HepG2 (cell line): ENCODE data around the gene PLPPR3. TPM values are rescaled to one million over a fixed set of nuclear protein-coding genes. Genes with fewer than 3 reads are reported as not detected.

Experiments
- ADNP ChIP-seq: sonication (generic); formaldehyde crosslinking; IDR thresholded peaks from 2 replicates; pipeline ENCODE4 v1.4.0; 2020; ENCODE audit warnings: missing genetic modification reagents
- ESRRA ChIP-seq: sonication (generic); formaldehyde crosslinking; IDR thresholded peaks from 2 replicates; pipeline ENCODE4 v1.5.1; 2020; ENCODE audit warnings: mild to moderate bottlenecking, low read depth, missing genetic modification reagents
- FOXK1 ChIP-seq: sonication (generic); formaldehyde crosslinking; IDR thresholded peaks from 2 replicates; pipeline ENCODE4 v1.4.0; 2020; ENCODE audit warnings: low read depth, missing genetic modification reagents, borderline replicate concordance
- JARID2 ChIP-seq: sonication (generic); formaldehyde crosslinking; IDR thresholded peaks from 2 replicates; pipeline ENCODE4 v1.8.1; 2023; ENCODE audit warnings: missing genetic modification reagents, inconsistent platforms; ENCODE audit not compliant: insufficient replicate concordance
- MXD4 ChIP-seq: IDR thresholded peaks from 2 replicates; pipeline ENCODE4 v1.6.1; 2016; ENCODE audit warnings: mild to moderate bottlenecking, missing biosample characterization, missing genetic modification reagents
- MXI1 ChIP-seq: IDR thresholded peaks from 3 replicates; pipeline ENCODE4 v1.6.1; 2012; ENCODE audit warnings: low read depth, low read length, inconsistent platforms, borderline replicate concordance
- PHF21A ChIP-seq: sonication (generic); formaldehyde crosslinking; IDR thresholded peaks from 2 replicates; pipeline ENCODE4 v1.5.0; 2020; ENCODE audit warnings: mild to moderate bottlenecking, missing genetic modification reagents
- ZBTB1 ChIP-seq: sonication (generic); formaldehyde crosslinking; IDR thresholded peaks from 2 replicates; pipeline ENCODE4 v1.4.0; 2020; ENCODE audit warnings: missing genetic modification reagents, borderline replicate concordance
- ZFX ChIP-seq: sonication (generic); formaldehyde crosslinking; IDR thresholded peaks from 2 replicates; pipeline ENCODE4 v1.4.0; 2020; ENCODE audit warnings: mild to moderate bottlenecking, low read depth, missing genetic modification reagents, moderate library complexity
- ZFYVE20 ChIP-seq: sonication (generic); formaldehyde crosslinking; IDR thresholded peaks from 2 replicates; pipeline ENCODE4 v1.8.0; 2023; ENCODE audit warnings: low read depth, mild to moderate bottlenecking, moderate library complexity, missing genetic modification reagents, borderline replicate concordance
- ZMYM2 ChIP-seq: sonication (generic); formaldehyde crosslinking; IDR thresholded peaks from 2 replicates; pipeline ENCODE4 v1.8.0; 2022; ENCODE audit warnings: mild to moderate bottlenecking, missing genetic modification reagents
- ZNF749 ChIP-seq: sonication (generic); formaldehyde crosslinking; IDR thresholded peaks from 2 replicates; pipeline ENCODE4 v1.8.0; 2022; ENCODE audit warnings: mild to moderate bottlenecking, missing genetic modification reagents, moderate library complexity, borderline replicate concordance
- ZNF775 ChIP-seq: sonication (generic); formaldehyde crosslinking; IDR thresholded peaks from 2 replicates; pipeline ENCODE4 v1.4.0; 2020; ENCODE audit warnings: missing genetic modification reagents, mild to moderate bottlenecking, moderate library complexity, borderline replicate concordance
- ZSCAN21 ChIP-seq: sonication (generic); formaldehyde crosslinking; IDR thresholded peaks from 2 replicates; pipeline ENCODE4 v1.8.0; 2022; ENCODE audit warnings: mild to moderate bottlenecking, missing genetic modification reagents, moderate library complexity, borderline replicate concordance
- polyA plus RNA-seq, 8 experiments: library from polyadenylated mRNA; depleted of rRNA in 3 of 8; stranded (reverse) in 7 of 8; unstranded in 1 of 8; fragments of >200 nt; fragmentation: Illumina TruSeq in 4 of 8; extraction: Trizol in 4 of 8; gene quantifications; 2 replicates each; pipeline versions ENCODE4 v1.2.1 to v1.2.3, GENCODE V29; 2011 to 2016; ENCODE audit warnings: low read depth in 4 of 8, missing spikeins in 1 of 8, mixed read lengths in 1 of 8; ENCODE audit not compliant: insufficient read depth in 1 of 8
- total RNA-seq, 5 experiments: library from RNA; depleted of rRNA; stranded (reverse); fragments of >200 nt; fragmentation: Illumina TruSeq; extraction: Trizol; gene quantifications; 2 replicates each; pipeline ENCODE4 v1.2.3, GENCODE V29; 2016; ENCODE audit warnings: low read depth in 1 of 5
- TF ChIP-seq, protein P1 (sequence below): sonication (generic); formaldehyde crosslinking; IDR thresholded peaks from 2 replicates; pipeline ENCODE4 v1.4.0; 2020; ENCODE audit warnings: missing genetic modification reagents
- TF ChIP-seq, protein P2 (sequence below): sonication (generic); formaldehyde crosslinking; IDR thresholded peaks from 2 replicates; pipeline ENCODE4 v1.5.1; 2020; ENCODE audit warnings: mild to moderate bottlenecking, missing genetic modification reagents, moderate library complexity
- TF ChIP-seq, protein P3 (sequence below): sonication (generic); formaldehyde crosslinking; IDR thresholded peaks from 2 replicates; pipeline ENCODE4 v1.4.0; 2020; ENCODE audit warnings: missing genetic modification reagents, mild to moderate bottlenecking, borderline replicate concordance
- TF ChIP-seq, protein P4 (sequence below): sonication (generic); formaldehyde crosslinking; IDR thresholded peaks from 2 replicates; pipeline ENCODE4 v1.8.0; 2022; ENCODE audit warnings: mild to moderate bottlenecking, missing genetic modification reagents

The PLPPR3 gene
- total and polyA plus RNA-seq, 2 of the 13 experiments (the other 11 are each of a cell fraction or from before 2014, with no cell fraction given), result 0.07 to 0.16 TPM

DNA sequence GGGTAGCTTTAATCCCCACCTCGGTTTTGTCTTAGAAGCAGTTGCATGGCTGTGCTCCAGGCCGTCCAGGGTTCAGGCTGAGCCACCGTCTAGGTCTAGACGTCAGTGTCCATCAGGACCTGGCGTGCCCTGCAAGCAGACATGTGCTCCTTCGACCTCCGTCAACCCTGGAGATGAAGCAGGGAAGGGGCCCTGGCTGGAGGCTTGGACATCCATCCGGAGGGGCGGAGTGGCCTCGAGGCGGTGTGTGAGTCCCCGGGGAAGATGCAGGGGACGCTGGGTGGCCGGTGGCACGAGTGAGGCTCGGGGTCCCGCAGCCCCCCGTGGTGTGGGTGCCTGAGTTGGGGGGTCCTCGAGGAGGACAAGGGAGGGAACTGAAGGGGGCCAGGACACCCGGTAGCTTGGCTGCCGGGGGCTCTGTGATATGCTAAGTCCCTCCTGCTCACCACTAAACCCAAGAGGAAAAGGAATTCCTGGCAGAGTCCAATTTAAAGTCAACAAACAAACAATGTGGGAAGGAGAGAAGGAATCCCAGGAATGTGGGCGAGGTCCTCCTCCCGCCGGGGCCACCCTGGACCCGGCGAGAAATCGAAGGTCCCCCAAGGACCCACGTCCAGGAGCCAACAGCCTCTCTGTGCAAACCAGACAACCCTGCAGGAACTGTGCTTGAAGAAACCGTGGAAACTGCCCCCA is 39.4 kb downstream of the PLPPR3 start (continued):
- TF ChIP-seq FOXK1 (CRISPR knock-in tag), result no peak
- TF ChIP-seq MXD4 (CRISPR knock-in tag), result no peak
- TF ChIP-seq ZSCAN21 (CRISPR knock-in tag), result no peak
- no peak for TF ChIP-seq ESRRA (CRISPR knock-in tag)
- no peak for TF ChIP-seq ZNF775
- TF ChIP-seq JARID2, result no peak
- TF ChIP-seq, protein P1, sequence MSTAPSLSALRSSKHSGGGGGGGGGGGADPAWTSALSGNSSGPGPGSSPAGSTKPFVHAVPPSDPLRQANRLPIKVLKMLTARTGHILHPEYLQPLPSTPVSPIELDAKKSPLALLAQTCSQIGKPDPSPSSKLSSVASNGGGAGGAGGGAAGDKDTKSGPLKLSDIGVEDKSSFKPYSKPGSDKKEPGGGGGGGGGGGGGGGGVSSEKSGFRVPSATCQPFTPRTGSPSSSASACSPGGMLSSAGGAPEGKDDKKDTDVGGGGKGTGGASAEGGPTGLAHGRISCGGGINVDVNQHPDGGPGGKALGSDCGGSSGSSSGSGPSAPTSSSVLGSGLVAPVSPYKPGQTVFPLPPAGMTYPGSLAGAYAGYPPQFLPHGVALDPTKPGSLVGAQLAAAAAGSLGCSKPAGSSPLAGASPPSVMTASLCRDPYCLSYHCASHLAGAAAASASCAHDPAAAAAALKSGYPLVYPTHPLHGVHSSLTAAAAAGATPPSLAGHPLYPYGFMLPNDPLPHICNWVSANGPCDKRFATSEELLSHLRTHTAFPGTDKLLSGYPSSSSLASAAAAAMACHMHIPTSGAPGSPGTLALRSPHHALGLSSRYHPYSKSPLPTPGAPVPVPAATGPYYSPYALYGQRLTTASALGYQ (CRISPR knock-in tag), result no peak
- TF ChIP-seq, protein P2, sequence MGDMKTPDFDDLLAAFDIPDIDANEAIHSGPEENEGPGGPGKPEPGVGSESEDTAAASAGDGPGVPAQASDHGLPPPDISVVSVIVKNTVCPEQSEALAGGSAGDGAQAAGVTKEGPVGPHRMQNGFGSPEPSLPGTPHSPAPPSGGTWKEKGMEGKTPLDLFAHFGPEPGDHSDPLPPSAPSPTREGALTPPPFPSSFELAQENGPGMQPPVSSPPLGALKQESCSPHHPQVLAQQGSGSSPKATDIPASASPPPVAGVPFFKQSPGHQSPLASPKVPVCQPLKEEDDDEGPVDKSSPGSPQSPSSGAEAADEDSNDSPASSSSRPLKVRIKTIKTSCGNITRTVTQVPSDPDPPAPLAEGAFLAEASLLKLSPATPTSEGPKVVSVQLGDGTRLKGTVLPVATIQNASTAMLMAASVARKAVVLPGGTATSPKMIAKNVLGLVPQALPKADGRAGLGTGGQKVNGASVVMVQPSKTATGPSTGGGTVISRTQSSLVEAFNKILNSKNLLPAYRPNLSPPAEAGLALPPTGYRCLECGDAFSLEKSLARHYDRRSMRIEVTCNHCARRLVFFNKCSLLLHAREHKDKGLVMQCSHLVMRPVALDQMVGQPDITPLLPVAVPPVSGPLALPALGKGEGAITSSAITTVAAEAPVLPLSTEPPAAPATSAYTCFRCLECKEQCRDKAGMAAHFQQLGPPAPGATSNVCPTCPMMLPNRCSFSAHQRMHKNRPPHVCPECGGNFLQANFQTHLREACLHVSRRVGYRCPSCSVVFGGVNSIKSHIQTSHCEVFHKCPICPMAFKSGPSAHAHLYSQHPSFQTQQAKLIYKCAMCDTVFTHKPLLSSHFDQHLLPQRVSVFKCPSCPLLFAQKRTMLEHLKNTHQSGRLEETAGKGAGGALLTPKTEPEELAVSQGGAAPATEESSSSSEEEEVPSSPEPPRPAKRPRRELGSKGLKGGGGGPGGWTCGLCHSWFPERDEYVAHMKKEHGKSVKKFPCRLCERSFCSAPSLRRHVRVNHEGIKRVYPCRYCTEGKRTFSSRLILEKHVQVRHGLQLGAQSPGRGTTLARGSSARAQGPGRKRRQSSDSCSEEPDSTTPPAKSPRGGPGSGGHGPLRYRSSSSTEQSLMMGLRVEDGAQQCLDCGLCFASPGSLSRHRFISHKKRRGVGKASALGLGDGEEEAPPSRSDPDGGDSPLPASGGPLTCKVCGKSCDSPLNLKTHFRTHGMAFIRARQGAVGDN (CRISPR knock-in tag), result peak; percentile 87
- TF ChIP-seq ADNP (CRISPR knock-in tag), result no peak
- TF ChIP-seq PHF21A (CRISPR knock-in tag), result peak; percentile 32; the same call in 1 of the 2 replicates
- TF ChIP-seq ZFYVE20 (CRISPR knock-in tag), result no peak
- TF ChIP-seq, protein P3, sequence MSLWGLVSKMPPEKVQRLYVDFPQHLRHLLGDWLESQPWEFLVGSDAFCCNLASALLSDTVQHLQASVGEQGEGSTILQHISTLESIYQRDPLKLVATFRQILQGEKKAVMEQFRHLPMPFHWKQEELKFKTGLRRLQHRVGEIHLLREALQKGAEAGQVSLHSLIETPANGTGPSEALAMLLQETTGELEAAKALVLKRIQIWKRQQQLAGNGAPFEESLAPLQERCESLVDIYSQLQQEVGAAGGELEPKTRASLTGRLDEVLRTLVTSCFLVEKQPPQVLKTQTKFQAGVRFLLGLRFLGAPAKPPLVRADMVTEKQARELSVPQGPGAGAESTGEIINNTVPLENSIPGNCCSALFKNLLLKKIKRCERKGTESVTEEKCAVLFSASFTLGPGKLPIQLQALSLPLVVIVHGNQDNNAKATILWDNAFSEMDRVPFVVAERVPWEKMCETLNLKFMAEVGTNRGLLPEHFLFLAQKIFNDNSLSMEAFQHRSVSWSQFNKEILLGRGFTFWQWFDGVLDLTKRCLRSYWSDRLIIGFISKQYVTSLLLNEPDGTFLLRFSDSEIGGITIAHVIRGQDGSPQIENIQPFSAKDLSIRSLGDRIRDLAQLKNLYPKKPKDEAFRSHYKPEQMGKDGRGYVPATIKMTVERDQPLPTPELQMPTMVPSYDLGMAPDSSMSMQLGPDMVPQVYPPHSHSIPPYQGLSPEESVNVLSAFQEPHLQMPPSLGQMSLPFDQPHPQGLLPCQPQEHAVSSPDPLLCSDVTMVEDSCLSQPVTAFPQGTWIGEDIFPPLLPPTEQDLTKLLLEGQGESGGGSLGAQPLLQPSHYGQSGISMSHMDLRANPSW, result no peak
- TF ChIP-seq ZFX (CRISPR knock-in tag), result peak; percentile 43
- TF ChIP-seq MXI1, result peak; percentile 34; the same call in 1 of the 3 replicates
- no peak for TF ChIP-seq ZNF749 (CRISPR knock-in tag)
- no peak for TF ChIP-seq ZBTB1
- TF ChIP-seq ZMYM2, result no peak; the same call in 1 of the 2 replicates
- TF ChIP-seq, protein P4, sequence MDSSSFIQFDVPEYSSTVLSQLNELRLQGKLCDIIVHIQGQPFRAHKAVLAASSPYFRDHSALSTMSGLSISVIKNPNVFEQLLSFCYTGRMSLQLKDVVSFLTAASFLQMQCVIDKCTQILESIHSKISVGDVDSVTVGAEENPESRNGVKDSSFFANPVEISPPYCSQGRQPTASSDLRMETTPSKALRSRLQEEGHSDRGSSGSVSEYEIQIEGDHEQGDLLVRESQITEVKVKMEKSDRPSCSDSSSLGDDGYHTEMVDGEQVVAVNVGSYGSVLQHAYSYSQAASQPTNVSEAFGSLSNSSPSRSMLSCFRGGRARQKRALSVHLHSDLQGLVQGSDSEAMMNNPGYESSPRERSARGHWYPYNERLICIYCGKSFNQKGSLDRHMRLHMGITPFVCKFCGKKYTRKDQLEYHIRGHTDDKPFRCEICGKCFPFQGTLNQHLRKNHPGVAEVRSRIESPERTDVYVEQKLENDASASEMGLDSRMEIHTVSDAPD (CRISPR knock-in tag), result no peak
